Activated T-cell treated with anti-CD3 and anti-CD28 coated beads, Interleukin-2, amount 50 U/mL, for 4 hours (primary cell): ENCODE data around the gene ZNF92. TPM values are rescaled to one million over a fixed set of nuclear protein-coding genes. Genes with fewer than 3 reads are reported as not detected.
"Not testable (repeated sequence)": the region's sequence is repeated elsewhere in the genome, so short reads cannot be mapped to it uniquely, and the experiment has no call there.

Experiments used
- ATAC-seq, 2 donors: fragments of 200-7000 bp; cut with Tn5 transposase; one replicate each; pipeline ENCODE4 v1.10.0; 2021
- DNase-seq: peaks from one replicate; pipeline ENCODE4 v3.0.0-alpha.2; 2020
- H3K27me3 Mint-ChIP-seq: one replicate; pipeline ENCODE4 v1.8.0; 2021; ENCODE audit warnings: low read depth, mixed read lengths
- H3K36me3 Mint-ChIP-seq: one replicate; pipeline ENCODE4 v1.8.0; 2022; ENCODE audit warnings: mixed read lengths; ENCODE audit not compliant: insufficient read depth
- H3K4me1 Mint-ChIP-seq: one replicate; pipeline ENCODE4 v1.8.0; 2021; ENCODE audit warnings: low read depth, mixed read lengths
- H3K4me3 Mint-ChIP-seq: one replicate; pipeline ENCODE4 v1.8.0; 2021; ENCODE audit warnings: mild to moderate bottlenecking, moderate library complexity, mixed read lengths
- H3K9me3 Mint-ChIP-seq: one replicate; pipeline ENCODE4 v1.8.0; 2021; ENCODE audit warnings: mixed read lengths
- total RNA-seq, 3 donors: library from RNA; stranded (reverse); gene quantifications; one replicate each; pipeline ENCODE4 v1.2.1, GENCODE V29; 2021

Gene ZNF92
- total RNA-seq, 3 donors from 2014 or later = 8.1 to 10.4 (median 8.9) TPM

DNA sequence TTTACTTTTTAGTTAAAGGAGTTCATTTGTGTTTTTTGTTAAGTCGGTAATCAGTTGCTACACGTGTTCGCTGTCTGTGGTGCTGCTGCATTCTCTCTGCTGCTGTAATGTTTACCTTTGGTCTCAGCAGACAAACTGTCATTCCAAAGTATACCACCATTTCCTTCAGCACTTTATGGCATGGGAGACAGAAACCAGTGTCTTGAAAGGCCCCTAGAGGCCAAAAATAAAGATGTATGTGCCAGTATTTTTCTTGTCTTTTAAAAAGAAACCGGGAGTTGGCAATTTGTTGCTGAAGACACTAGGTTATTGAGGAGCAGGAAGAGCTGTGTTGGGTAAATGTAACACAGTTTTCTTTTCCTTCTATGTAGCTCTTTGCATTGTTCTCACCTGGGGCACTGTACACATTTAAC lies 24.1 kb downstream of the ZNF92 start:
- Mint-ChIP-seq H3K4me1 (peaks cover 19% of the 10 kb centered on the region), H3K27me3 (no peaks in the 10 kb centered on the region), H3K36me3 (peaks cover 64% of the 10 kb centered on the region), H3K9me3 (peaks cover 31% of the 10 kb centered on the region), H3K4me3 (no peak overlapping the region)
- DNase-seq = no peak
- ATAC-seq = no peak

DNA sequence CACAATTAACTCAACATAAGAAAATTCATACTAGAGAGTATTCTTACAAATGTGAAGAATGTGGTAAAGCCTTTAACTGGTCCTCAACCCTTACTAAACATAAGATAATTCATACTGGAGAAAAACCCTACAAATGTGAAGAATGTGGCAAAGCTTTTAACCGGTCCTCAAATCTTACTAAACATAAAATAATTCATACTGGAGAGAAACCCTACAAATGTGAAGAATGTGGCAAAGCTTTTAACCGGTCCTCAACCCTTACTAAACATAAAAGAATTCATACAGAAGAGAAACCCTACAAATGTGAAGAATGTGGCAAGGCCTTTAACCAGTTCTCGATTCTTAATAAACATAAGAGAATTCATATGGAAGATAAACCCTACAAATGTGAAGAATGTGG lies 25.0 kb downstream of the ZNF92 start:
- Mint-ChIP-seq H3K9me3 (peaks cover 31% of the 10 kb centered on the region), H3K36me3 (peaks cover 62% of the 10 kb centered on the region), H3K4me1 (peaks cover 17% of the 10 kb centered on the region)
- not testable (repeated sequence) for ATAC-seq, H3K4me3 Mint-ChIP-seq, H3K27me3 Mint-ChIP-seq, DNase-seq

DNA sequence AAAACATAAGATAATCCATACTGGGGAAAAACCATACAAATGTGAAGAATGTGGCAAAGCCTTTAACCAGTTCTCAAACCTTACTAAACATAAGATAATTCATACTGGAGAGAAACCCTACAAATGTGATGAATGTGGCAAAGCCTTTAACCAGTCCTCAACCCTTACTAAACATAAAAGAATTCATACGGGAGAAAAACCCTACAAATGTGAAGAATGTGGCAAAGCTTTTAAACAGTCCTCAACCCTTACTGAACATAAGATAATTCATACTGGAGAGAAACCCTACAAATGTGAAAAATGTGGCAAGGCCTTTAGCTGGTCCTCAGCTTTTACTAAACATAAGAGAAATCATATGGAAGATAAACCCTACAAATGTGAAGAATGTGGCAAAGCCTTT lies 25.4 kb downstream of the ZNF92 start:
- not testable (repeated sequence) for ATAC-seq, DNase-seq, H3K4me3 Mint-ChIP-seq, H3K27me3 Mint-ChIP-seq
- Mint-ChIP-seq H3K4me1 (peaks cover 14% of the 10 kb centered on the region), H3K9me3 (peaks cover 31% of the 10 kb centered on the region), H3K36me3 (peaks cover 57% of the 10 kb centered on the region)

DNA sequence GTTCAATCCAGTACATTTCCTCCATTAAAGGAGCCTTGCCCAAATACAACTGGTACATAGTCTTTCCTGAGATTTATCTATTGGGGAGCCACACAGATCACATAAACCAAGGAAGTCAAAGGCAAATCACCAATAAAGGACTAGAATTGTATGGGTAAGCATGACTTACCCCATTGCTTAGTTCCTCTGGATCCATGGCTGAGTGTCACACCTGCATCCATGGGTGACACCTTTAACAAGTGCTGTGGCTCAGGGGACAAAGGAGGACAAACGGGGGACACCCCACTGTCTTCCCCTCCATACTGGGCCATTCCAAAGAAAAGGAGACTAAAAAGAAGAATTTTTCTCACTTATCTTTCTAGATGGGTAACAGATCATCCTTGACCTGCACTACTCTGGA lies 30.4 kb downstream of the ZNF92 start:
- H3K9me3 Mint-ChIP-seq = peaks cover 45% of the 10 kb centered on the region
- H3K4me3 Mint-ChIP-seq = no peak overlapping the region
- peaks cover 20% of the 10 kb centered on the region for H3K36me3 Mint-ChIP-seq
- ATAC-seq (no peak), DNase-seq (no peak)
- no peaks in the 10 kb centered on the region for H3K4me1 Mint-ChIP-seq
- no peaks in the 10 kb centered on the region for H3K27me3 Mint-ChIP-seq

DNA sequence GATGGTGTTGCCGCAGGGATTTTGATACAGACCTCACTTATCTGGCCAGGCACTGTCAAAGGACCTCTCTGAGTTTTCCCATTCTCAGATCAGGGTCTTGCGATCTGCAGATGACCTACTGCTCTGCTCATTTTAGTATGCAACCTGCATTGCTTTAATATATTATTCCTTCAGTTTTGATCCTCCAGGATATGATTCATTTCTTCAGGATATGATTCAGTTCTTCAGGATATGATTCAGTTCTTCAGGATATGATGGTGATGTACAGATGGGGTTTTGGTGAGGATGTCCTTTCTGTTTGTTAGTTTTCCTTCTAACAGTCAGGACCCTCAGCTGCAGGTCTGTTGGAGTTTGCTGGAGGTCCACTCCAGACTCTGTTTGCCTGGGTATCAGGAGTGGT lies 33.1 kb downstream of the ZNF92 start:
- not testable (repeated sequence) for H3K4me3 Mint-ChIP-seq, ATAC-seq, DNase-seq, H3K27me3 Mint-ChIP-seq, H3K4me1 Mint-ChIP-seq, H3K36me3 Mint-ChIP-seq
- peaks cover 33% of the 10 kb centered on the region for H3K9me3 Mint-ChIP-seq

DNA sequence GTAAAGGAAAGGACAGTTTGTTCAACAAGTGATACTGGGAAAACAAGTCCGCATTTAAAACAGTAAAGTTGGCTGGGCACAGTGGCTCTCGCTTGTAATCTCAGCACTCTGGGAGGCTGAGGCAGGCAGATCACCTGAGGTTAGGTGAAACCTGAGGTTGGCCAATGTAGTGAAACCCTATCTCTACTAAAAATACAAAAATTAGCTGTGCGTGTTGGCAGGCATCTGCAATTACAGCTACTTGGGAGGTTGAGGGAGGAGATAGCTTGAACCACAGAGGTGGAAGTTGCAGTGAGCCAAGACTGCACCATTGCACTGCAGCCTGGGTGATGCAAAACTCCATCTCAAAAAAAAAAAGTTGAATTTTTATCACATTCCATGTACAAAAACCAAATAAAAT lies 35.7 kb downstream of the ZNF92 start:
- Mint-ChIP-seq H3K4me3 (no peak overlapping the region), H3K36me3 (no peaks in the 10 kb centered on the region), H3K27me3 (no peaks in the 10 kb centered on the region), H3K4me1 (no peaks in the 10 kb centered on the region), H3K9me3 (peaks cover 33% of the 10 kb centered on the region)
- DNase-seq = no peak
- ATAC-seq = no peak

DNA sequence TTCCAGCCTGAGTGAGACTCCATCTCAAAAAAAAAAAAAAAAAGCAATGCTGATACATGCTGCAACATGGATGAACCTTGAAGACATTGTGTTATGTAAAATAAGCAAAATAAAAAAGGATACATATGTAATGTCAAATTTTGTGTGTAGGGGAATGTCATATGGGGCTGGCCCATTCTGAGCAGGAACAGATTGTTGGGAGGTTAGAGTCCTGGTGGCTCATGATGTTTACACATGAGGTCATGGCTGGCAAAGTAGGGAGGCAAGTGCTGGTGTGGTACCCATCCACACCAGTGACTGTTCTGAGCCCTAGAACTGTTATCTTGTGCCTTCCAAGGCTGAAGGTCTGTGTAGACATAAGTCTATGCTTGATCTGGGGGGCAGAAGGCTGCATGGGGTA lies 37.6 kb downstream of the ZNF92 start:
- ATAC-seq = no peak
- H3K9me3 Mint-ChIP-seq = peaks cover 22% of the 10 kb centered on the region
- no peak for DNase-seq
- no peaks in the 10 kb centered on the region for H3K4me1 Mint-ChIP-seq
- H3K4me3 Mint-ChIP-seq = no peak overlapping the region
- H3K27me3 Mint-ChIP-seq = no peaks in the 10 kb centered on the region
- no peaks in the 10 kb centered on the region for H3K36me3 Mint-ChIP-seq

DNA sequence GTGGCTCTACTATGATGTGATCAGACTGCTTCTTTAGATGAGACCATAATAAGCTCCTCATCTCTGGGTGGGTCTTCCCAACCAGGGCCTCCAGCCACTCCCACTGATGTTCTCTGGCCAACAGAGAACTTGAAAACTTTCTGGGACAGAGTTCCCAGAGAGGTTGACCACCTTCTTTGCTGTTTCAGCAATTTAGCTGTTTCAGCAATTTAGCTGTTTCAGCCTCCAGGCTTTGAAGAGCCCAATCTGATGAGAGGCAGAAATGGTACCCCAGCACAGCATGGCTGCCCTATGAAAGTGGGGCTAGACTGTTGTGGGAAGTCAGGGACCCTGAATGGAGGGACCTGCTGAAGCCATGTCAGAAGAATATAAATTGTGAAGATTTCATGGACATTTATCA lies 49.0 kb downstream of the ZNF92 start:
- Mint-ChIP-seq H3K27me3 (peaks cover 5% of the 10 kb centered on the region), H3K36me3 (no peaks in the 10 kb centered on the region), H3K4me3 (no peak overlapping the region), H3K9me3 (peaks cover 51% of the 10 kb centered on the region), H3K4me1 (no peaks in the 10 kb centered on the region)
- ATAC-seq (no peak), DNase-seq (no peak)

DNA sequence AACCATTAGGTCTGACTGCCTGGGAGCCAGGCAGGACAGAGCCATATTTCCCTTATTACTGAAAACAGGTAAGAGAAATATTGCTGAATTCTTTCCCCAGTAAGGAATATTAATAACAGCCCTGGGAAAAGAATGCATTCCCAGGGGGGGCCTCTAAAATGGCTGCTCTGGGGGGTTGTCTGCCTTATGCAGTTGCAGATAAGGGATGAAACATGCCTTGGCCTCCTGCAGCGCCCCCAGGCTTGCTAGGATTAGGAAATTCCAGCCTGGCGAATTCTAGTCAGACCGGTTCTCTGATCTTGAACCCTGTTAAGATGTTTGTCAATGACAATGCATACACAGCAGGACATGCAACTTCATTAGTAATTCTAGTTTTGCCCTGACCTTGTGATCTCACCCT lies 49.6 kb downstream of the ZNF92 start:
- H3K4me1 Mint-ChIP-seq, H3K27me3 Mint-ChIP-seq, H3K36me3 Mint-ChIP-seq, DNase-seq, H3K4me3 Mint-ChIP-seq, ATAC-seq: not testable (repeated sequence)
- peaks cover 56% of the 10 kb centered on the region for H3K9me3 Mint-ChIP-seq

DNA sequence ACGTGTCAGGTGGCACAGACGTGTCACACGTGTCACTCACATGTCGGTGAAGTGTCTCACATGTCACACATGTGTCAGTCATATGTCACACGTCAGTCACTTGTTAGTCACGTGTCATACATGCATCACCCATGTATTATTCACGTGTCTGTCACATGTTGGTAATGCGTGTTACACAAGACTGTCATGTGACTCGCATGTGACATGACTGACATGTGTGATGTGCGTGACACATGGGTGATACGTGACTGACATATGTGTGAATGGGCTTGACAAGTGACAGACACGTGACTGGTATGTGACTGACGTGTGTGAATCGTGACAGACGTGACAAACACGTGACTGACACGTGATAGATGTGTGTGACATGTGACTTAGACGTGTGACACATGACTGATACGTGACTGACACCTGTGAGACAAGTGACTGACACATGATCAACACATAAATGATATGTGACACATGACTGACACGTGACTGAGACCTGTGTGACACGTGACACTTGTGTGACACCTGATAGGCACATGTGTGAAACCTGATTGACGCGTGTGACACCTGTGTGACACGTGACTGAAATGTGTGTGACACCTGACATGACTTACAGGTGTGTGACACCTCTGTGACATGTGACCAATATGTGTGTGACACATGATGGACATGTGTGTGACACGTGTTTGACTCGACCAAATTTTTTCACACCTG lies 56.1 kb downstream of the ZNF92 start:
- H3K36me3 Mint-ChIP-seq = no peaks in the 10 kb centered on the region
- peaks cover 36% of the 10 kb centered on the region for H3K9me3 Mint-ChIP-seq
- H3K27me3 Mint-ChIP-seq = peaks cover 3% of the 10 kb centered on the region
- no peak for ATAC-seq
- no peak for DNase-seq
- H3K4me1 Mint-ChIP-seq = no peaks in the 10 kb centered on the region
- H3K4me3 Mint-ChIP-seq = no peak overlapping the region

DNA sequence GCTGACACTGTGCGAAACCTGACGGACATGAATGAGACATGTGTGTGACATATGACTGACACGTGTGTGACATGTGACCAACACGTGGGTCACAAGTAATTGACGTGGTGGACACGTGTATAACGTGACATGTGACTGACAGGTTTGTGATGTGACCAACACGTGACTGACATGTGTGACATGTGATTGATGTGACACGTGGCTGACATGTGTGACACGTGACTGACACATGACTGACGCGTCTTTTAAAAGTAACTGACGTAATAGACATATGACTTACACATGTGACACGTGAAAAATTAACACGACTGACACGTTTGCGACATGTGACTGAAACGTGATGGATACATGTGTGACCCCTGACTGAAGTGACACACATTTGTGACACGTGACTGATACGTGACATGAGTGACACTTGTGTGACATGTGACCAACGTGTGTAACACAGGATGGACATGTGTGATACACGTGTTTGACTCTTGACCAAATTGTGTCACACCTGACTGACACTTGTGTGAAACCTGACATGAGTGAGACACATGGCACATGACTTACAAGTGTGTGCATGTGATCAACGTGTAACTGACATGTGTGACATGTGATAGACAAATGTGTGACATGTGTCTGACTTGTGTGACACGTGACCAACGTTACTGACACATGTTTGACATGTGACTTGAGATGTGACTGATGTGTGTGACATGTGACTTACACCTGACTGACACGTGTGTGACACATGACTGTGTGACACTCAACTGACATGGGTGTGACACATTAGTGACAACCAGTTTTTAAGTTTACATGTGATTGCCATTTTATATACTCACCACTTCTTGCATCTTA lies 56.9 kb downstream of the ZNF92 start:
- Mint-ChIP-seq H3K36me3 (no peaks in the 10 kb centered on the region), H3K4me3 (no peak overlapping the region), H3K9me3 (peaks cover 28% of the 10 kb centered on the region), H3K27me3 (peaks cover 3% of the 10 kb centered on the region), H3K4me1 (no peaks in the 10 kb centered on the region)
- ATAC-seq = no peak
- DNase-seq = no peak

DNA sequence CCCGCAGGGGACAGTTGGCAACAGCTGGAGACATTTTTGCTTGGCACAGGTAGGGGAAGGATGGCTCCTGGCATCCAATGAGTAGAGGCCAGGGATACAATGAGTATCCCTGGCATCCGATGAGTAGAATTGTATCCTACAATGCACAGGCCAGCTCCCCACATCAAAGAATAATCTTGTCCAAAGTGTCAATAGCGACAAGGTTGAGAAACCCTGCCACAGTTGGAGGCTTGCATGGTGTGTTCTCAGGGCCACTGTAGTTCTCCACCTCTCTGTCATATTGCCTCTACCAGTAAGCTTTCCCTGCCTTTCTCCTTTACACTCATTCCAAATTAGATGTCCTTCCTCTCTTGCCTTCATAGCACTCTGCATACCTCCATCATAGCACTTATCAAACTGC lies 60.7 kb downstream of the ZNF92 start:
- Mint-ChIP-seq H3K27me3 (peaks cover 5% of the 10 kb centered on the region), H3K36me3 (no peaks in the 10 kb centered on the region), H3K4me1 (no peaks in the 10 kb centered on the region), H3K9me3 (peaks cover 1% of the 10 kb centered on the region), H3K4me3 (no peak overlapping the region)
- no peak for DNase-seq
- ATAC-seq = no peak

DNA sequence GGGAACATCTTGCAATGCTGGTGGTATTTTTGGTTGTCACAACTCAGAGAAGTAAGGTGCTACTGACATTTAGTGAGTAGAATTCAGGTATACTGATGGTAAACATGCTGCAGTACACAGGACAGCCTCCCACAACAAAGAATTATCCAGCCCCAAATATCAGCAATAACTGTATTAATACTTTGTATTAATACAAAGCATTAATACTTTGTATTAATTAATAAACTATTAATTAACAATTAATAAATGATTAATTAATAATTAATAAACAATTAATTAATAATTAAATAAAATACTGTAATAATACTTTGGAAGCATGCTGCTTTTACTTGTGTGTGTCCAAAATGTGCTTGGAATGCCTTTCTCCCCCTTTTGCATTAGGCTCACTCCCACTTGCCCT lies 62.5 kb downstream of the ZNF92 start:
- no peaks in the 10 kb centered on the region for H3K36me3 Mint-ChIP-seq
- DNase-seq = no peak
- no peaks in the 10 kb centered on the region for H3K9me3 Mint-ChIP-seq
- no peaks in the 10 kb centered on the region for H3K4me1 Mint-ChIP-seq
- H3K27me3 Mint-ChIP-seq = peaks cover 5% of the 10 kb centered on the region
- H3K4me3 Mint-ChIP-seq = no peak overlapping the region
- no peak for ATAC-seq

DNA sequence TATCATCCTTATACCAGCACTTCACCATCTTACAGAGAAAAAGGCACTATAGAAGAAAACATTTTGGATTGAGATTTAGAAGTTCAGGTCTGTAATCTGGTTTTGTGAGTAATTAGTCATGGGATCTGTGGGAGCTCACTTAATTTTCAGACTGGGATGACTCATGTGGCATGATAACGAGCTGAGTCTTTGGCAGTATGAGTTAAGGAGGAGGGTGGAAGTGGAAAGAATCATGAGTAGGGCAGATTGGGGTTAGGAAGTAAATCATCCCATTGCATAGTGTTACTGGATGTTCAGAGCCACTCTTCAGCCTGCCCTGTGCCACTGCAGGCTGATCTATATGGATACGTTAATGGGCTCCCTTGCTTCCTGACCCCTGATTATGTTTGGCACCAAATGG lies 64.9 kb downstream of the ZNF92 start:
- DNase-seq (no peak), ATAC-seq (peak; percentile 53 to 80)
- no peak overlapping the region for H3K4me3 Mint-ChIP-seq
- no peaks in the 10 kb centered on the region for H3K4me1 Mint-ChIP-seq
- H3K27me3 Mint-ChIP-seq = peaks cover 5% of the 10 kb centered on the region
- no peaks in the 10 kb centered on the region for H3K36me3 Mint-ChIP-seq
- H3K9me3 Mint-ChIP-seq = no peaks in the 10 kb centered on the region

DNA sequence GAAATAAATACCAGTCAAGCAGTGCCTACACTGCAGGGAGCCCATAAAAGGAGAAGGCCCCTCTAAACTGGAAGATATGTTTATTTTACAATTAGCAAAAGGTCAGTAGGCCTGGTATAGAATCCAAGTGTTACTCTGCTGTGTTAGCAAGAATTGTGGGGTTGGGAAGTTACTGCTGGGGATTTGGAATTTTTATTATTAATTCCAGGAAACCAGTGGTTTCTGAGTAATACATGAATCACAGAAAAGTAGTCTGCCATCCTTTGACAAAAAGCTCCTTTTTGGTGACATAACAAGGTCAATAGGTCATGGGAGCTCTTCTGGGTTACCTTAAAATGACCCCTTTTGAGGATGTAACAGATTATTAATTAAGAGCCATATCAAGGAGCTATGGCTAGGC lies 67.4 kb downstream of the ZNF92 start:
- Mint-ChIP-seq H3K36me3 (no peaks in the 10 kb centered on the region), H3K9me3 (no peaks in the 10 kb centered on the region), H3K4me1 (no peaks in the 10 kb centered on the region), H3K27me3 (peaks cover 5% of the 10 kb centered on the region), H3K4me3 (no peak overlapping the region)
- DNase-seq (no peak), ATAC-seq (no peak)
